ENCODE data around the gene UTP14C.

Gene UTP14C

GRCh38 chr13:52053460-52053859 is 29.0 kb downstream of the UTP14C start:
- no peak overlapping the region for H3K27ac ChIP-seq
- TF ChIP-seq CTCF (conservative IDR thresholded peaks at IDR 0.05) = no peak

DNA sequence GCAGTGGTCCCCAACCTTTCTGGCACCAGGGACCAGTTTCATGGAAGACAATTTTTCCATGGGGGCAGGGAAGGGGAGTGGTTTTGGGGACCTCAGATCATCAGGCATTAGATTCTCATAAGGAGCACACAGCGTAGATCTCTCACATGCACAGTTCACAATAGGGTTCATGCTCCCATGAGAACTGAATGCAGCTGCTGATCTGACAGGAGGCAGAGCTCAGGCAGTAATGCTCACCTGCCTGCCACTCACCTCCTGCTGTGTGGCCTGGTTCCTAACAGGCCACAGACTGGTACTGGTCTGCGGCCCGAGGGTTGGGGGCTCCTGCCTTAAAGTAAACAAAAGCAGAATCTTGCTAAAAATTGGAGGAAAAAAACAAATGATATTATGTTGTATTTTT is 36.6 kb downstream of the UTP14C start:
- H3K27ac ChIP-seq = peak overlapping the region; percentile 37

DNA sequence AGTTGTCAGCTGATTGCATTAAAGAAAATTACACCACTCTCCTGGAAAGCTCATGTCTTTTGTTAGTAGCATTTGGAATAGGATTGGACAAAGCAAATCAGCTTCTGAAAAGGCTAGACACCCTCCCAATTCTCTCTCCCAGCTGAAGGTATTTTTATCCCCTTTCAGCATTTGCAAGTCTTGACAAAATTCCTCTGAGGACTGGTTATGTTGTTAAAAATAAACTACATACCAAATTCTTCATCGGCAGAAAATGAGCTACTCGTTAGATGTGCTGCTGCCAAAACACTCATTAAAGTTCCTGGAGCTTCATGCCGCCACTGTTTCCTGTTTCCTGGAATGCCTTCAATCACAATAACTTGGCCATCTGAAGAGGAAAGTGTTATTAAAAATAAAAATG is 37.1 kb downstream of the UTP14C start:
- H3K27ac ChIP-seq = peak overlapping the region; percentile 37
- no peak for TF ChIP-seq CTCF (conservative IDR thresholded peaks at IDR 0.05)

DNA sequence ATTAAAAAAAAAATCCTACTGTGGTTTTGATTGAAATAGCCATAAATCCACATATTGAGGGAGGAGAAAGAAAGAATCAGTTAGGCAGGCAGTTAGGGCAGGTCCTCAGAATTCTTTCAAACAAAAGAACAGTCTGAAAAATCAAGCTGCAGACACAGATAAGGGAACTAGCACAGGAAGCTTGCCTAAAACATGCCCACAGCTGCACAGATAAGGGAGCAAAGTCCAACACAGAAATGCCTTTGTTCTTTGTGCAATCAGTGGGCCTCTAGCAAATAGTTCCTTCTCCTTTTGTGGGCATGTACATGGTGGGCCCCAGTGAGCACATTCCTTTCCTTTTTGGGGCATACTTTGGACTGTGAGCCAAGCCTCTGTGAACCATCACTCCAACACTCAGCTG is 42.7 kb downstream of the UTP14C start:
- no peak for TF ChIP-seq CTCF (conservative IDR thresholded peaks at IDR 0.05)
- no peak overlapping the region for H3K27ac ChIP-seq

DNA sequence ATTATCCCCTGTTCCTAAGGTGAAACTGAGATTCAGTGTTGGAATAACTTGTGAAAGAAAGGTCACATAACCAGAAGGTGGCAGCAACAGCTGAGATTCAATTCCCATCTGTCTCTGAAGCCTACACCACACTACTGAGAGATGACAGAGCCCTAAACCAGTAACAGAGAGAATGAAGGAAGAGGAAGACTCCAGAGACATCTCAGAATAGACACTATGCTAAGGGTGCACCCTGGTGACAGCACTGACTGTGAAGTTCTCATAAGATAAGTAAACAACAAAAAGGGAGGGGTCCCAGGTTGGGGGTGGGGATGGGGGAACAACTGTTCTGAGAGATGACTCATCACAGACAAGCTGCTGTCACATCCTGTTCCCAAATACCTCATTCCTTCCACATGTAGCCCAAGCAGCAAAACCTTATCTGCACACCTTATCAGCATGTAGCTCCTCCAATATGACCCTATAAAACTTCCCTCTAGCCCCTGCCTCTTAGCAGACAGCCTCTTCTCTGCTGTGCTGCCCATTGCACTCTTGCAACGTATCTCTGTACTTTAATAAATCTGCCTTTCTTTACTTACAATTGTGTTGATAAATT is 46.5 kb downstream of the UTP14C start:
- no peak overlapping the region for H3K27ac ChIP-seq
- peak; percentile 24; the same call in 1 of the 2 replicates for TF ChIP-seq CTCF (conservative IDR thresholded peaks at IDR 0.05)

Measured in VCaP (cell line).